Activated CD4-positive, alpha-beta T cell treated with anti-CD3 and anti-CD28 coated beads for 24 hours (primary cell): Measurements from ENCODE around the gene GBA3.

Experiments
- DNase-seq, 2 donors: peaks; one replicate each; pipeline ENCODE4 v3.0.0-alpha.2; 2020; ENCODE audit warnings: low read depth in 2 of 2

GBA3 gene

GRCh38 chr4:22780797-22781196 is 88.1 kb downstream of the GBA3 start:
- no peak for DNase-seq

GRCh38 chr4:22787753-22788375 is 95.1 kb downstream of the GBA3 start:
- no peak for DNase-seq

- no peak for DNase-seq
Observed at GRCh38 chr4:22790631-22791030, 97.9 kb downstream of the GBA3 start.

- DNase-seq = no peak
Observed at GRCh38 chr4:22794732-22795131, 102.0 kb downstream of the GBA3 start.

- no peak for DNase-seq
Observed at GRCh38 chr4:22801391-22801790, 108.7 kb downstream of the GBA3 start.

- DNase-seq = no peak
Observed at GRCh38 chr4:22802876-22803275, 110.1 kb downstream of the GBA3 start.

GRCh38 chr4:22803512-22803911 is 110.8 kb downstream of the GBA3 start:
- no peak for DNase-seq

GRCh38 chr4:22814906-22815305 is 122.2 kb downstream of the GBA3 start:
- DNase-seq = no peak

GRCh38 chr4:22824091-22824490 is 131.4 kb downstream of the GBA3 start:
- DNase-seq = no peak

- DNase-seq = no peak
Observed at GRCh38 chr4:22842360-22843018, 149.8 kb downstream of the GBA3 start.

- DNase-seq = no peak
Observed at GRCh38 chr4:22848332-22848731, 155.6 kb downstream of the GBA3 start.

- DNase-seq = no peak
Observed at GRCh38 chr4:22850055-22850454, 157.3 kb downstream of the GBA3 start.

- DNase-seq = no peak
Observed at GRCh38 chr4:22850630-22851029, 157.9 kb downstream of the GBA3 start.

GRCh38 chr4:22857411-22857810 is 164.7 kb downstream of the GBA3 start:
- DNase-seq = no peak

GRCh38 chr4:22859318-22859717 is 166.6 kb downstream of the GBA3 start:
- DNase-seq = no peak
